Thoracic aorta (tissue), 2 donors: ENCODE data around the gene GATM. TPM values are rescaled to one million over a fixed set of nuclear protein-coding genes. Genes with fewer than 3 reads are reported as not detected.

Experiments used
- ATAC-seq: fragments of 150-250 bp; one replicate; pipeline ENCODE4 v1.8.0; 2017; ENCODE audit warnings: low read depth; ENCODE audit not compliant: insufficient number of reproducible peaks, low FRiP score
- DNase-seq: peaks from one replicate; pipeline ENCODE4 v3.0.0-alpha.2; 2020; ENCODE audit warnings: low spot score
- H3K27ac ChIP-seq, 2 donors: fragments of 200-600 bp; sonication (generic); 1 replicate in 1 of 2; 2 replicates in 1 of 2; pipeline ENCODE4 v1.5.1; 2016; ENCODE audit warnings: mild to moderate bottlenecking in 2 of 2, moderate library complexity in 2 of 2
- H3K27me3 ChIP-seq: fragments of 200-600 bp; sonication (generic); replicated peaks from 2 replicates; pipeline ENCODE4 v1.6.0; 2016; ENCODE audit warnings: mild to moderate bottlenecking; ENCODE audit not compliant: insufficient read depth
- H3K36me3 ChIP-seq: fragments of 200-600 bp; sonication (generic); one replicate; pipeline ENCODE4 v1.5.1; 2016
- H3K4me1 ChIP-seq, 2 donors: fragments of 200-600 bp; sonication (generic); 1 replicate in 1 of 2; 2 replicates in 1 of 2; pipeline versions ENCODE4 v1.5.1 to v1.6.0; 2016; ENCODE audit warnings: low read depth in 2 of 2, mild to moderate bottlenecking in 1 of 2; ENCODE audit not compliant: control insufficient read depth in 1 of 2
- H3K4me3 ChIP-seq: fragments of 200-600 bp; sonication (generic); 2 replicates; pipeline ENCODE4 v1.5.1; 2016; ENCODE audit warnings: mild to moderate bottlenecking
- H3K9me3 ChIP-seq: fragments of 200-600 bp; sonication (generic); 2 replicates; pipeline ENCODE4 v1.5.1; 2016
- CTCF ChIP-seq: fragments of 200-600 bp; sonication (generic); IDR thresholded peaks from one replicate; pipeline ENCODE4 v1.5.1; 2019; ENCODE audit warnings: antibody characterized with exemption
- total RNA-seq, 2 donors: library from RNA; depleted of rRNA; stranded (reverse); fragments of >200 nt; gene quantifications; one replicate each; pipeline versions ENCODE4 v1.1.0 to v1.2.3, GENCODE V29; 2016

GATM gene
- total RNA-seq, 2 donors from 2014 or later: 25.0 to 27.6 TPM

GRCh38 chr15:45363801-45364200, 14.5 kb downstream of the GATM start:
- DNase-seq (no peak), ATAC-seq (no peak)
- Histone ChIP-seq H3K27ac (no peak overlapping the region), H3K36me3 (peaks cover 54% of the 10 kb centered on the region), H3K27me3 (no peaks in the 10 kb centered on the region), H3K9me3 (no peaks in the 10 kb centered on the region), H3K4me3 (no peak overlapping the region), H3K4me1 (peaks cover 4% of the 10 kb centered on the region in 2 donors)
- TF ChIP-seq CTCF: no peak

- no peak overlapping the region for H3K27ac ChIP-seq
- no peak for TF ChIP-seq CTCF
- H3K27me3 ChIP-seq: no peaks in the 10 kb centered on the region
- peaks cover 4% of the 10 kb centered on the region in 2 donors for H3K4me1 ChIP-seq
- DNase-seq: no peak
- peaks cover 54% of the 10 kb centered on the region for H3K36me3 ChIP-seq
- no peak overlapping the region for H3K4me3 ChIP-seq
- no peak for ATAC-seq
- no peaks in the 10 kb centered on the region for H3K9me3 ChIP-seq
Observed at GRCh38 chr15:45363334-45363733, 15.0 kb downstream of the GATM start.

- no peak for TF ChIP-seq CTCF
- no peak for ATAC-seq
- Histone ChIP-seq H3K4me1 (peaks cover under 1 to 4% of the 10 kb centered on the region in 2 donors), H3K27ac (no peak overlapping the region), H3K36me3 (peaks cover 52% of the 10 kb centered on the region), H3K27me3 (no peaks in the 10 kb centered on the region), H3K4me3 (no peak overlapping the region), H3K9me3 (no peaks in the 10 kb centered on the region)
- no peak for DNase-seq
Observed at GRCh38 chr15:45362419-45362818, 15.9 kb downstream of the GATM start.

GRCh38 chr15:45361878-45362277, 16.5 kb downstream of the GATM start:
- no peaks in the 10 kb centered on the region for H3K9me3 ChIP-seq
- no peak overlapping the region for H3K4me3 ChIP-seq
- peaks cover 52% of the 10 kb centered on the region for H3K36me3 ChIP-seq
- H3K27me3 ChIP-seq: no peaks in the 10 kb centered on the region
- peaks cover 0 to under 1% of the 10 kb centered on the region in 2 donors for H3K4me1 ChIP-seq
- H3K27ac ChIP-seq: no peak overlapping the region
- ATAC-seq (no peak), DNase-seq (no peak)
- TF ChIP-seq CTCF: no peak

GRCh38 chr15:45355860-45356259, 22.5 kb downstream of the GATM start:
- Histone ChIP-seq H3K36me3 (peaks cover 9% of the 10 kb centered on the region), H3K4me1 (no peaks in the 10 kb centered on the region), H3K27ac (no peak overlapping the region), H3K4me3 (no peak overlapping the region), H3K27me3 (no peaks in the 10 kb centered on the region), H3K9me3 (no peaks in the 10 kb centered on the region)
- ATAC-seq (no peak), DNase-seq (no peak)
- TF ChIP-seq CTCF: no peak
